ENCODE results near the gene CLTA. TPM values are rescaled to one million over a fixed set of nuclear protein-coding genes. Genes with fewer than 3 reads are reported as not detected.

The CLTA gene
- total RNA-seq, 1 donor from 2014 or later, result 199 TPM

GRCh38 chr9:36211510-36211909 lies 20.8 kb downstream of the CLTA start:
- peaks cover 5% of the 10 kb centered on the region for H3K27me3 Mint-ChIP-seq (ENCODE audit: insufficient read depth, low read depth)
- Histone ChIP-seq H3K4me1 (peaks cover 3% of the 10 kb centered on the region), H3K36me3 (no peaks in the 10 kb centered on the region), H3K9ac (no peak overlapping the region), H4K20me1 (ENCODE audit: low read depth) (peaks cover 85% of the 10 kb centered on the region), H2AFZ (replicated peaks) (no peak overlapping the region), H3K27me3 (no peaks in the 10 kb centered on the region), H3K4me2 (no peak overlapping the region), H3K79me2 (ENCODE audit: low read depth) (peaks cover 31% of the 10 kb centered on the region), H3F3A (ENCODE audit: low read depth) (peaks cover 6% of the 10 kb centered on the region), H3K27ac (no peak overlapping the region), H3K9me3 (ENCODE audit: low read depth) (no peaks in the 10 kb centered on the region), H3K4me3 (no peak overlapping the region)
- peaks cover 33% of the 10 kb centered on the region for H3K36me3 Mint-ChIP-seq
- no peaks in the 10 kb centered on the region for H3K9me3 Mint-ChIP-seq
- H3K27ac Mint-ChIP-seq, result no peak overlapping the region
- TF ChIP-seq, protein P1, sequence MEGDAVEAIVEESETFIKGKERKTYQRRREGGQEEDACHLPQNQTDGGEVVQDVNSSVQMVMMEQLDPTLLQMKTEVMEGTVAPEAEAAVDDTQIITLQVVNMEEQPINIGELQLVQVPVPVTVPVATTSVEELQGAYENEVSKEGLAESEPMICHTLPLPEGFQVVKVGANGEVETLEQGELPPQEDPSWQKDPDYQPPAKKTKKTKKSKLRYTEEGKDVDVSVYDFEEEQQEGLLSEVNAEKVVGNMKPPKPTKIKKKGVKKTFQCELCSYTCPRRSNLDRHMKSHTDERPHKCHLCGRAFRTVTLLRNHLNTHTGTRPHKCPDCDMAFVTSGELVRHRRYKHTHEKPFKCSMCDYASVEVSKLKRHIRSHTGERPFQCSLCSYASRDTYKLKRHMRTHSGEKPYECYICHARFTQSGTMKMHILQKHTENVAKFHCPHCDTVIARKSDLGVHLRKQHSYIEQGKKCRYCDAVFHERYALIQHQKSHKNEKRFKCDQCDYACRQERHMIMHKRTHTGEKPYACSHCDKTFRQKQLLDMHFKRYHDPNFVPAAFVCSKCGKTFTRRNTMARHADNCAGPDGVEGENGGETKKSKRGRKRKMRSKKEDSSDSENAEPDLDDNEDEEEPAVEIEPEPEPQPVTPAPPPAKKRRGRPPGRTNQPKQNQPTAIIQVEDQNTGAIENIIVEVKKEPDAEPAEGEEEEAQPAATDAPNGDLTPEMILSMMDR (IDR thresholded peaks at IDR 0.05), result no peak
- no peak for TF ChIP-seq EZH2 (IDR thresholded peaks at IDR 0.05)
- no peak for TF ChIP-seq EZH2phosphoT487 (IDR thresholded peaks at IDR 0.05)
- peaks cover 21% of the 10 kb centered on the region for H3K4me1 Mint-ChIP-seq
- no peak overlapping the region for H3K4me3 Mint-ChIP-seq
- DNase-seq (ENCODE audit: low spot score), result no peak

DNA sequence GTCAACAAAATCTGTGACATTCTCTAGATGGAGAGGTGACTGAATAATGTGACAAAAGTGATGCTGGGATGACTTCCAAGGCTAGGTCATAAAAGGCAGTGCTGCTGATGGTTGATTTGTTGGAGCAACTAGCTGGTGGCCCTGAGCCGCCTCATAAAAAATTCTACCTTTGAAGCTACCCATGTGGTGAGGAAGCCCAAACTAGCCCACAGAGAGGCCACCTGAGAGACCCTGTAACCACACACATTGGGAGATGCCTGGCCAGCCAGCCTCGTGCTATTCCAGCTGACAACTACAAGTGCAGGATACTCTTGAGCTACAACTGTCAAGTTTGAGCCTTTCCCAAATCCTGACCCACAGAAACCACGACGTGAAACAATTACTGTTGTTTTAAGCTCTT lies 22.7 kb downstream of the CLTA start:
- peaks cover 5% of the 10 kb centered on the region for H3K27me3 Mint-ChIP-seq (ENCODE audit: insufficient read depth, low read depth)
- H3K36me3 ChIP-seq, result no peaks in the 10 kb centered on the region

GRCh38 chr9:36213989-36214388 lies 23.3 kb downstream of the CLTA start:
- Mint-ChIP-seq H3K36me3 (peaks cover 35% of the 10 kb centered on the region), H3K27me3 (ENCODE audit: insufficient read depth, low read depth) (peaks cover 3% of the 10 kb centered on the region), H3K27ac (no peak overlapping the region), H3K4me1 (peaks cover 10% of the 10 kb centered on the region), H3K9me3 (no peaks in the 10 kb centered on the region), H3K4me3 (no peak overlapping the region)
- H3K9ac ChIP-seq, result no peak overlapping the region
- peaks cover 8% of the 10 kb centered on the region for H3F3A ChIP-seq (ENCODE audit: low read depth)
- H3K9me3 ChIP-seq (ENCODE audit: low read depth), result no peaks in the 10 kb centered on the region
- peaks cover 3% of the 10 kb centered on the region for H3K4me1 ChIP-seq
- DNase-seq (ENCODE audit: low spot score), result no peak
- no peak overlapping the region for H3K4me3 ChIP-seq
- no peaks in the 10 kb centered on the region for H3K36me3 ChIP-seq
- H4K20me1 ChIP-seq (ENCODE audit: low read depth), result peaks cover 71% of the 10 kb centered on the region
- H3K4me2 ChIP-seq, result no peak overlapping the region
- H3K27ac ChIP-seq, result no peak overlapping the region
- no peaks in the 10 kb centered on the region for H3K27me3 ChIP-seq
- H2AFZ ChIP-seq (replicated peaks), result no peak overlapping the region
- TF ChIP-seq EZH2phosphoT487 (IDR thresholded peaks at IDR 0.05), result no peak
- TF ChIP-seq, protein P1 (IDR thresholded peaks at IDR 0.05), result no peak
- TF ChIP-seq EZH2 (IDR thresholded peaks at IDR 0.05), result no peak
- peaks cover 28% of the 10 kb centered on the region for H3K79me2 ChIP-seq (ENCODE audit: low read depth)

More for the DNA sequence above, 22.7 kb downstream of the CLTA start:
- Histone ChIP-seq H3K9me3 (ENCODE audit: low read depth) (no peaks in the 10 kb centered on the region), H3K4me1 (peaks cover 3% of the 10 kb centered on the region), H2AFZ (replicated peaks) (no peak overlapping the region), H3K9ac (no peak overlapping the region), H3K27me3 (no peaks in the 10 kb centered on the region), H3K27ac (no peak overlapping the region), H3K4me3 (no peak overlapping the region), H4K20me1 (ENCODE audit: low read depth) (peaks cover 76% of the 10 kb centered on the region), H3K4me2 (no peak overlapping the region), H3F3A (ENCODE audit: low read depth) (peaks cover 8% of the 10 kb centered on the region), H3K79me2 (ENCODE audit: low read depth) (peaks cover 30% of the 10 kb centered on the region)
- Mint-ChIP-seq H3K4me1 (peaks cover 10% of the 10 kb centered on the region), H3K27ac (no peak overlapping the region), H3K4me3 (no peak overlapping the region), H3K36me3 (peaks cover 31% of the 10 kb centered on the region), H3K9me3 (no peaks in the 10 kb centered on the region)
- no peak for DNase-seq (ENCODE audit: low spot score)
- TF ChIP-seq EZH2phosphoT487 (IDR thresholded peaks at IDR 0.05) (no peak), EZH2 (IDR thresholded peaks at IDR 0.05) (no peak)
- TF ChIP-seq, protein P1 (IDR thresholded peaks at IDR 0.05), result no peak
